NCI-H2227 (cell line): Measurements from ENCODE around the gene IRF2BP2.
"Not testable (repeated sequence)": the region's sequence is repeated elsewhere in the genome, so short reads cannot be mapped to it uniquely, and the experiment has no call there.

Experiments
- DNase-seq: peaks from one replicate; lab custom pipeline; 2025; ENCODE audit not compliant: unreplicated experiment; lab: John Stamatoyannopoulos, UW

Gene IRF2BP2

GRCh38 chr1:234602334-234603220 is 7.4 kb downstream of the IRF2BP2 start:
- DNase-seq = peak; percentile 57

GRCh38 chr1:234601301-234602017 is 8.5 kb downstream of the IRF2BP2 start:
- peak; percentile 46 for DNase-seq

GRCh38 chr1:234600418-234601281 is 9.3 kb downstream of the IRF2BP2 start:
- DNase-seq = no peak

DNA sequence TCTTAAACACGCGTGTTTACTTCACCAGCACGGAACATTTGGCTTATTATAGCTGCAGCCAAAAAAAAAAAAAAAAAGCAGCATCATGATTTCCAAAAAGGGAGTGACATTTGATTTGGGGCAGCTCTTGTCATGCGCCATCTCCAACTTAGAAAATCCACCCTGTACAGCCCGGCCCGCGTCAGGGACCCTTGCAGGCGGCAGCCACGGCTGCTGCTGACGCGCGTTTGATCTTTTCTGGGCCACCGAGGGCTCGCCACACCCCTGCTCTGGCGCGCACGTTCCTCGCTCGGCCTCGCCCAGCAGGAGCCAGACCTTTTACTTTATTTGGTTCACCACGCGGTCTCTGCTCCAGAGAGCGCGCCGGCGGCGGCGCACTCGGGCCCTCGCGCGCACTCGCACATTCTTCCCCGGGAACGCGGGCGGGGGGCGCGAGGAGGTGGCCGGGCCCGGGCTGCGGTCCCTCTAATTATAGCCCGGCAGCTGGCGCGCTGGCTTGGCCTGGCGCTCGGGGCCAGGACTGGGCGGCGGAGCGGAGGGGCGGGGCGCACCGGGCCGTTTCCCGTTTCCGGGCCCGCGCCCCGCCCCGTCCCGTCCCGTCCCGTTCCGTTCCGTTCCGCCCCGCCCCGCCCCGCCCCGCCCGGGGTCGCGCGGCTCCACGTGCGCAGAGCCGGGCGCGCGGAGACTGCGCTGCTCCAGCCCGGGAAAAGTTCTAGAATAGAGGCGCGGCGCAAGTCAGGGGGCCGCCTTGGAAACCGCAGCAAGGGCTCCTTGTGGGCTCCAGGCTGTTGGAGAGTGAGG is 10.2 kb downstream of the IRF2BP2 start:
- DNase-seq = peak; percentile 96

GRCh38 chr1:234598974-234599616 is 10.9 kb downstream of the IRF2BP2 start:
- no peak for DNase-seq

- DNase-seq = peak; percentile 22
Measured at GRCh38 chr1:234597894-234598293, 12.1 kb downstream of the IRF2BP2 start.

- no peak for DNase-seq
Measured at GRCh38 chr1:234595899-234596298, 14.1 kb downstream of the IRF2BP2 start.

DNA sequence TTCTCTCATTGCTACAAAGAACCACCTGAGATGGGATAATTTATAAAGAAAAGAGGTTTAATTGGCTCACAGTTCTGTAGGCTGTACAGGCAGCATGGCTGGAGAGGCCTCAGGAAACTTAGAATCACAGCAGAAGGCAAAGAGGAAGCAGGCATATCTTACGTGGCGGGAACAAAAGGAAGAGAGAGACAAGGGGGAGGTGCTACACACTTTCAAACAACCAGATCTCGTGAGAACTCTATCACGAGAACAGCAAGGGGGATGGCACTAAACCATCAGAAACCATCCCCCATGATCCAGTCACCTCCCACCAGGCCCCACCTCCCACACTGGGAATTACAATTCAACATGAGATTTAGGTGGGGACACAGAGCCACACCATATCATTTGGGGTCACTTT is 15.4 kb downstream of the IRF2BP2 start:
- not testable (repeated sequence) for DNase-seq

GRCh38 chr1:234593771-234594504 is 16.0 kb downstream of the IRF2BP2 start:
- no peak for DNase-seq

DNA sequence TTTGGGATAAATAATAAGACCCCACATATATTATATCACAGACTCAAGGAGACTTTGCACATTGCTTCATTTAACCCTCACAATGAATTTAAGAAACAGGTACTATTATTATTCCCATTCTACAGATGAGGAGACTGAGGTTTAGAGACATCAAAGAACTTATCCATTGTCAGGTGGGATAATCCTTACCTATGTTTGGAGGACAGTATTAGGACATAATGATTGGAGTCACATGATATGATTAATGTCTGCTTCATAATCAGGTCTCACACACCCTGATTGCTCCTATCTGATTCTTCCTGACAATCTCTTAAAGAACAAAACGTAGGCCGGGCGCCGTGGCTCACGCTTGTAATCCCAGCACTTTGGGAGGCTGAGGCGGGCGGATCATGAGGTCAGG is 16.9 kb downstream of the IRF2BP2 start:
- no peak for DNase-seq

DNA sequence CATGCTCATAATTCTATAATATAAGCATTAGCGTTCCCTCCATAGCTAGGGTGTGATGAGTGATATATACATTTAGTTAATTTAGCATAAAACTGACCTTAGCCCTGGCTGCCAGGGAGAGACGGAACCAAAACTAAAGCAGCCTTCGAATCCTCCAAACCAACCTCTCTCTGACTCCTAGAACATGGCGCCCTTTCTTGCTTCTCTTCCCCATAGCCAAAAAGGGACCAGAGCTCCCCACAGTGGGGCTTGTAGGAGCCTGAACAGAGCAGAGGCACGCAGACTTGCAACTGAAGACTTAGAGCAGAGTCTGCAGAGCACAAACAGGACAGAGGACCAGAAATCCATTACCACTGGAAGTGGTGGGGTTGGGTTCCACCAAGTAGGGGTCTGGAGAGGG is 17.7 kb downstream of the IRF2BP2 start:
- no peak for DNase-seq

DNA sequence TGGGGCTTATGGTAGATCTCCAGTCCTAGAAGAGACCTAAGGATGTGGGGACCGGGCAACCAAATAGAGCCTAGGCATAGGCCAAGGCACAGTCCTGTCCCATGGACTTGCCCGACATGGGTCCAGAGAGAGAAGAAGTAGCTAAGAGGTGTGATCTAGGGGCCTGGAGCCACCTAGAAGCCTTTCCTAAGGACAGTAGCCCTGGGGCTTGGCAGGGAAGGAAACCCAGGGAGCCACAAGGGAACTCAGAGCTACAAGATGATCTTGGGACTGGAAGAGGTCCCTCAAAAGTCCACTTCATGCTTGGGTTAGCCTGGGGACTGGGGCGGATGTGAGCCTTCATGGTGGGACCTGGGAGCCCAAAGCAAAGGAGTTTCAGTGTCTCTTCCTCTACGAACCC is 18.8 kb downstream of the IRF2BP2 start:
- no peak for DNase-seq

DNA sequence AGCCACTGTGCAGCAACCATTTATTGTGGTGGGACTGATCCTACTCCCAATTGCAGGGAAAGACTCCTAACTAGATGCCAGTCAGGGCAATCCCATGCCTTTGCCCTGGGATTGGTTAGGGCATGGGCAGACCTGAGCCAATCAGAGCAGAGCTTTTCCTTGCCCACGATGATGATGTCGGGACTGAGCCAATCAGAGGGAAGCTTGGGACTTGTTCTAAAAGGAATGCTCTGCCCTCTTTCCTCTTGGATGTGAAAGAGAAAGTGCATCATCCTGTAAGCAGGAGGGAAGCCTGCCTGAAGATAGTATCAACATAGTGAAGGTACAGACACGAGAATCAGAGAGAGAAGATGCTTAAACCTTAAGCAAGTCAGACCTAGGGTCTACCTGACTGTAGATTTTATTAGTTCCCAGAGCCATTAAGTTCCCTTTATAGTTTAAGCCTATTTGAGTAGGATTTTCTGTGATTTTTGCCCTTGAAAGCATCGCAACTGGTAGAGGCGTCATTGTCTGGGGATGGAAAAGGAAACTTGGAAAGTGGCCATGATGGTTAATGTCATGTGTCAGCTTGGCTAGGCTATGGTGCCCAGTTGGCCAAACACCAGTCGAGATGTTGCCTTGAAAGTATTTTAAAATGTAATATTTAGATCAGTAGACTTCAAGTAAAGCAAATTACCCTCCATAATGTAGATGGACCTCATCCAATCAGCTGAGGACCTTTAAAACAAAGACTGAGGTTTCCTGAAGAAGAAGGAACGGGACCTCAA is 19.9 kb downstream of the IRF2BP2 start:
- no peak for DNase-seq

DNA sequence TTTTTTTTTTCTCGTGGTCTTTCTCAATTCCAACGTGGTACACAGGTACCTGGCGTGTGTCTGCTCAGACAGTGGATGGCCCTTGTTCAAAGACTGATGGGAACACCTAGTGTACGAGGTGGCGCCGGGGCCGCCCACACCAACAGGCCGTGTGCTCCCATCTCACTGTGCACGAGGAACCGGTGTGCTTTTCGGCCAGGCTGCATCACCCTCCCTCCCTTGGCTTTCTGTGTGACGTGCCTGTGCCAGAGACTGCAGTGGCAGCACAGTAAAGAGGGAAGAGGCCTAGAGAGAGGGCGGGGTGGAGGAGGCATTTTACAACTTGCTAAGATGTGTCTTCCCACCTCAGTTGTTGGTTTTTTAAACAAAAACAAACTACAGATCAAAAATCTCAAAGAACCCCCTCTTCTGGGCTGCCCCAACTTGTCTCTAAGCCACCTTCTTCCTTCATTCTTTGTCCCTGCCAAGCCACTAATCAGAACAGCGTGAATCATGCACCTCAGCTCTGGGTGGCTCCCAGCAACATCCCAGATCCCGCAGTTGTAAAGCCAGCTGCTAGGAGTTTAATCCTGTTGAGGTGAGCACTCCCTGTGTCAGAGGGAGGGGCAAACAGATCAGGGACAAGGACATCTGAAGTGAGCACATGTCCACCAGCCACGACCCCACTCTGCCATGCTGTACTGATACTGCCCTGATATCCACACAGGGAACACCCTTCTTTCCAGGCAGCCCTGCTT is 20.7 kb downstream of the IRF2BP2 start:
- DNase-seq = no peak

GRCh38 chr1:234588386-234588785 is 21.6 kb downstream of the IRF2BP2 start:
- DNase-seq = no peak

DNA sequence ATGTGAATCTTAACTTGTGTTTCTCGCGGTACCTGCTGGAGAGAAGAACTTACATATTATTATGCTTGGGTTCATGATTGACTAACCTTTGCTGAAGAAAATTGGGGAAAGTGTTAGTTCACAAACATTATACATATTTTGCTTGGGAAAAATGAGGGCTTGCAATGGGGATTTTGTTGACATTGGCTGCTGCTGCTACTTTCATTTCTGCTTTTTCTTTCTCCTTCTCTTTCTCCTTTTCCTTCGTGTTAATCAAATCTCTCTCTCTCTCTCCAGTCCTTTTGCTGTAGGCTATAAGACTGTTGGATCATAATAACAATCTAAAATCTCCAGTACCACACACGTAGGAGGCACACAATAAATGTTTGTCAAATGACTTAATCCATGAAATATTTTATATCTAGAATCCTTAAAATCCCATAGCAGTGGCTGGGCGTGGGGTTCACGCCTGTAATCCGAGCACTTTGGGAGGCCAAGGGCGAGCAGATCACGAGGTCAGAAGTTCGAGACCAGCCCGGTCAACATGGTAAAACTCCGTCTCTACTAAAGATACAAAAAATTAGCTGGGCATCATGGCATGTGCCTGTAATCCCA is 23.0 kb downstream of the IRF2BP2 start:
- no peak for DNase-seq

- DNase-seq = no peak
Measured at GRCh38 chr1:234586304-234586703, 23.7 kb downstream of the IRF2BP2 start.
